Endothelial cell of umbilical vein (primary cell): Measurements from ENCODE around the gene PCDHGB7.

Source experiments
- CTCF ChIP-seq, 2 donors: IDR thresholded peaks; 1 replicate in 1 of 2; 2 replicates in 1 of 2; pipeline ENCODE4 v1.5.1; 2011; ENCODE audit warnings: low read length in 2 of 2, mild to moderate bottlenecking in 2 of 2, moderate library complexity in 2 of 2, control low read depth in 1 of 2, inconsistent platforms in 1 of 2, low read depth in 1 of 2; ENCODE audit not compliant: insufficient read depth in 1 of 2; ENCODE audit errors: extremely low read depth in 1 of 2
- EZH2 ChIP-seq: IDR thresholded peaks from 2 replicates; pipeline ENCODE4 v1.6.1; 2012; ENCODE audit warnings: borderline replicate concordance, low read depth, mild to moderate bottlenecking, moderate library complexity, low read length, inconsistent platforms; ENCODE audit not compliant: severe bottlenecking
- FOS ChIP-seq: IDR thresholded peaks from 2 replicates; pipeline ENCODE4 v1.6.1; 2011; ENCODE audit warnings: mild to moderate bottlenecking, low read length, moderate library complexity, borderline replicate concordance; ENCODE audit not compliant: insufficient read depth
- MYC ChIP-seq: IDR thresholded peaks from one replicate; pipeline ENCODE4 v1.6.1; 2011; ENCODE audit warnings: mild to moderate bottlenecking, low read depth, low read length
- POLR2A ChIP-seq: IDR thresholded peaks from 2 replicates; pipeline ENCODE4 v1.6.1; 2012; ENCODE audit warnings: low read depth, mild to moderate bottlenecking, control low read depth, low read length
- POLR2AphosphoS5 ChIP-seq: IDR thresholded peaks from 2 replicates; pipeline ENCODE4 v1.6.1; 2012; ENCODE audit warnings: low read depth, mild to moderate bottlenecking, control low read depth, low read length, moderate library complexity; ENCODE audit not compliant: insufficient read depth
- TF ChIP-seq, protein P1 (sequence below): IDR thresholded peaks from 2 replicates; pipeline ENCODE4 v1.6.1; 2011; ENCODE audit not compliant: insufficient read depth, insufficient read length

- no peak for TF ChIP-seq MYC
- TF ChIP-seq CTCF (IDR thresholded peaks at IDR 0.05; ENCODE audit: extremely low read depth in 1 of 2, insufficient read depth in 1 of 2, low read depth in 1 of 2, low read length in 2 of 2) = peak; percentile 53 to 71
- TF ChIP-seq, protein P1, sequence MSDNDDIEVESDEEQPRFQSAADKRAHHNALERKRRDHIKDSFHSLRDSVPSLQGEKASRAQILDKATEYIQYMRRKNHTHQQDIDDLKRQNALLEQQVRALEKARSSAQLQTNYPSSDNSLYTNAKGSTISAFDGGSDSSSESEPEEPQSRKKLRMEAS = no peak
- TF ChIP-seq POLR2A = no peak
- TF ChIP-seq EZH2 = no peak
- TF ChIP-seq FOS = no peak
- TF ChIP-seq POLR2AphosphoS5 = no peak
These were observed 3.5 kb downstream of the PCDHGB7 start, which contains the start of gene PCDHGA11 for GRCh38 chr5:141420855-141421488.
